ENCODE measurements around the gene CDH19.

GRCh38 chr18:66553824-66554223, 50.1 kb downstream of the CDH19 start:
- TF ChIP-seq CTCF (IDR thresholded peaks at IDR 0.05; ENCODE audit: insufficient read depth, low read length, poor library complexity, severe bottlenecking) (no peak), EZH2phosphoT487 (conservative IDR thresholded peaks at IDR 0.05; ENCODE audit: low read length) (no peak)

All from SU-DHL-6 (cell line).